ENCODE measurements around the gene RAD21L1. TPM values are rescaled to one million over a fixed set of nuclear protein-coding genes. Genes with fewer than 3 reads are reported as not detected.

Gene RAD21L1
- total RNA-seq, 1 experiment from 2014 or later: not detected

DNA sequence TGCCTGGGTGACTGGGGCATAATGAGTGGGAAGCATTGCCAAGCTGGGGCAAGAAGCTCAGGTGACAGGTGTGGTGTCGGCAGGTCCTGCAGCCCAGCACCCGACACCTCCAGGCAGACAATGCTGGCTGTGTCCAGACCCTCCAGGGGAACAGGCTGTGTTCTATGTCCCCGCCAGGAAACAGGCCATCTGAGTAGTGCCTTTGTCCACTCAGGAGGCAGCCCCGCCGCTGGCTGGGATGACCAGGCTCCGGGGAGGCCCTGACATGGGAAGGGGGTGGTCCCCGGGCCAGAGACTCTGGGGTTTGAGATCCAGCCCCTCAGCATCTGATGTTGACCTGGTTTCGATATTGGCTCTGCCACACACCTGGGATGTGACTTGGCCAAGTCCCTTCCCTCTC lies 68.7 kb downstream of the RAD21L1 start:
- Histone ChIP-seq H3K79me2 (ENCODE audit: low read length) (no peaks in the 10 kb centered on the region), H4K20me1 (ENCODE audit: insufficient read depth, low read depth, low read length) (no peaks in the 10 kb centered on the region), H3K4me1 (ENCODE audit: low read length) (no peaks in the 10 kb centered on the region), H3K27ac (ENCODE audit: low read length) (no peak overlapping the region), H2AFZ (ENCODE audit: low read length) (no peak overlapping the region), H3K9me3 (ENCODE audit: low read length) (no peaks in the 10 kb centered on the region), H3K9me2 (replicated peaks; ENCODE audit: insufficient read depth, low read length) (no peaks in the 10 kb centered on the region), H3K4me2 (ENCODE audit: low read depth, low read length, poor library complexity, severe bottlenecking) (no peak overlapping the region), H3K27me3 (ENCODE audit: low read length) (no peaks in the 10 kb centered on the region), H3K4me3 (ENCODE audit: low read length) (no peak overlapping the region), H3K36me3 (ENCODE audit: insufficient read depth, low read length) (no peaks in the 10 kb centered on the region), H3K9ac (ENCODE audit: low read length) (no peak overlapping the region)
- no peak for DNase-seq

DNA sequence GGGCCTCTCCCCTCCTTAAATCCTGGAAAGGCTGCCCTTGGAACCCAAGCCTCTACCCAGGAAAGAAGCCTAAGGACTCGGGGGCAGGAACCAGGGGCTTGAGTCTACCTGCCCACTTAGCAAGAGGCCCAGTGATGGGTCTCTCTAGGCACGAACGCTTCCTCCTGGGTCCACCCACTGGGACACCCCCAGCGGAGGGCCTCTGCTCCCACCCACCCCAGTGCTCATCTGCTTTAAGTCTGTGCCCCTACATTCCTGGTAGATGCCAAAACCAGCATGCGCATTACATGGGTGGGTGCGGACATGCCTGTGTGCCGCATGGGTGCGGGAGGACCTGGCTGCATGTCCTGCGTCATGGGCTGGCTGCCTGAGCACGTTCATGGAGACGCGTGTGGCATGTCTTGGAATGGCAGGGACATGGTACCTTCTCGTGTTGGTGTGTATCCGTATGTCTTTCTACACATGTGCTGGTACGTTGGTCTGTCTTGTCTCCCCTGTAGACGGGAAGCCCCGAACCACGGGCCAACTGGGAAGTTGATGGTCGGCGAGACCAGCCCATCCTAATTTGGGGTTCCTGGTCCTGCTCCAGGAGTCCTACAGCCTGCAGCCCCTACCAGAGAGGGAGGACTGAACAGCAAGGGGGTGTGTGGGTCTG lies 69.6 kb downstream of the RAD21L1 start:
- no peaks in the 10 kb centered on the region for H4K20me1 ChIP-seq (ENCODE audit: insufficient read depth, low read depth, low read length)

DNA sequence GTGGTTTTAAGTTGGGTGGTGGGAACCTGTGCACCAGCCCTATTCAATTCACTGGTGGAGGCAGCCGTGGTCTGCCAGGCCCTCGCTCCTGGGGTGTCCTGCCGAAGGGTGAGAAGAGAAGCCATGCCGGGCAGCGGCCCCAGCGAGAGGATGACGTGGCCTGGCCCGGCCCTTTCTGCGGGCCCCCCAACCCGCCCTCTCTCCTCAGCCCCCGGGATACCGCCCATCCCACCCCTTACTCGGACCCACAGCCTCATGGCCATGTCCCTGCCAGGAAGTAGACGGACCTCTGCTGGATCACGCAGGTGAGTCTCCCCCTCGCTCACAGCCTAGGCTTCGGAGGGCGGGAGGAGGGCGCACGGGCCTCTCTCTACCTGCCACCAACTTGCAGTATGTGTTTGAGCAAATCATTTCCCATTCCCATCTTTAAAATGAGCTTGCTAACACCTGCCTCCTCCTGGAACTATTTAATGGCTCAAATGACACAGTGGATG lies 70.3 kb downstream of the RAD21L1 start:
- H3K9ac ChIP-seq (ENCODE audit: low read length): no peak overlapping the region
- H3K9me3 ChIP-seq (ENCODE audit: low read length): no peaks in the 10 kb centered on the region
- no peaks in the 10 kb centered on the region for H3K9me2 ChIP-seq (replicated peaks; ENCODE audit: insufficient read depth, low read length)
- no peak overlapping the region for H3K27ac ChIP-seq (ENCODE audit: low read length)
- H3K79me2 ChIP-seq (ENCODE audit: low read length): no peaks in the 10 kb centered on the region
- H2AFZ ChIP-seq (ENCODE audit: low read length): no peak overlapping the region
- H3K4me1 ChIP-seq (ENCODE audit: low read length): no peaks in the 10 kb centered on the region
- no peaks in the 10 kb centered on the region for H3K36me3 ChIP-seq (ENCODE audit: insufficient read depth, low read length)
- no peak overlapping the region for H3K4me2 ChIP-seq (ENCODE audit: low read depth, low read length, poor library complexity, severe bottlenecking)
- H3K27me3 ChIP-seq (ENCODE audit: low read length): no peaks in the 10 kb centered on the region
- H3K4me3 ChIP-seq (ENCODE audit: low read length): no peak overlapping the region
- DNase-seq: no peak
- no peaks in the 10 kb centered on the region for H4K20me1 ChIP-seq (ENCODE audit: insufficient read depth, low read depth, low read length)

More for the DNA sequence above, 69.6 kb downstream of the RAD21L1 start:
- H3K27ac ChIP-seq (ENCODE audit: low read length): no peak overlapping the region
- H3K9me2 ChIP-seq (replicated peaks; ENCODE audit: insufficient read depth, low read length): no peaks in the 10 kb centered on the region
- no peaks in the 10 kb centered on the region for H3K79me2 ChIP-seq (ENCODE audit: low read length)
- no peak overlapping the region for H3K9ac ChIP-seq (ENCODE audit: low read length)
- DNase-seq: no peak
- no peaks in the 10 kb centered on the region for H3K36me3 ChIP-seq (ENCODE audit: insufficient read depth, low read length)
- H3K4me1 ChIP-seq (ENCODE audit: low read length): no peaks in the 10 kb centered on the region
- H3K9me3 ChIP-seq (ENCODE audit: low read length): no peaks in the 10 kb centered on the region
- no peak overlapping the region for H3K4me3 ChIP-seq (ENCODE audit: low read length)
- no peak overlapping the region for H3K4me2 ChIP-seq (ENCODE audit: low read depth, low read length, poor library complexity, severe bottlenecking)
- H3K27me3 ChIP-seq (ENCODE audit: low read length): no peaks in the 10 kb centered on the region
- no peak overlapping the region for H2AFZ ChIP-seq (ENCODE audit: low read length)

DNA sequence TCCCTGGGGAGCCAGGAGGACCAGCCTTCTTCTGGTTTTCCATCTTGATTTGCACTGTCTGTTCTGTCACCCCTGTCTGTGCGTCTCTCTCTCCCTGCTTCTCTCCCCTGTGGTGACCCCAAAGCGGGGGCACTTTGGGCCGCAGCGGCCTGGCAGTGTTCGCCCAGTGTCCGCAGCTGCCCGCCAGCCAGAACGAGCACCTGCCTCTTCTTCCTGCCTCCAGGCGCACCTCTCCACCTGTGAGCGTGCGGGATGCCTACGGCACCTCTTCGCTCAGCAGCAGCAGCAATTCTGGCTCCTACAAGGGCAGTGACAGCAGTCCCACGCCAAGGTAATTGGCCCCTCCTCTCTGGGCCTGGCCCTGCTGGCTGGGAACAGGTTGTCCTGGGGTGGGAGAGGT lies 71.1 kb downstream of the RAD21L1 start:
- H3K9ac ChIP-seq (ENCODE audit: low read length): no peak overlapping the region
- H3K4me3 ChIP-seq (ENCODE audit: low read length): no peak overlapping the region
- no peaks in the 10 kb centered on the region for H4K20me1 ChIP-seq (ENCODE audit: insufficient read depth, low read depth, low read length)
- H3K9me2 ChIP-seq (replicated peaks; ENCODE audit: insufficient read depth, low read length): no peaks in the 10 kb centered on the region
- no peaks in the 10 kb centered on the region for H3K9me3 ChIP-seq (ENCODE audit: low read length)
- no peak overlapping the region for H3K4me2 ChIP-seq (ENCODE audit: low read depth, low read length, poor library complexity, severe bottlenecking)
- no peaks in the 10 kb centered on the region for H3K79me2 ChIP-seq (ENCODE audit: low read length)
- no peaks in the 10 kb centered on the region for H3K4me1 ChIP-seq (ENCODE audit: low read length)
- no peak for DNase-seq
- H3K27me3 ChIP-seq (ENCODE audit: low read length): no peaks in the 10 kb centered on the region
- no peak overlapping the region for H2AFZ ChIP-seq (ENCODE audit: low read length)
- H3K36me3 ChIP-seq (ENCODE audit: insufficient read depth, low read length): no peaks in the 10 kb centered on the region
- no peak overlapping the region for H3K27ac ChIP-seq (ENCODE audit: low read length)

- no peaks in the 10 kb centered on the region for H3K27me3 ChIP-seq (ENCODE audit: low read length)
- no peak overlapping the region for H3K27ac ChIP-seq (ENCODE audit: low read length)
- no peak overlapping the region for H3K4me2 ChIP-seq (ENCODE audit: low read depth, low read length, poor library complexity, severe bottlenecking)
- no peak overlapping the region for H2AFZ ChIP-seq (ENCODE audit: low read length)
- H3K4me3 ChIP-seq (ENCODE audit: low read length): no peak overlapping the region
- no peak for DNase-seq
- H3K79me2 ChIP-seq (ENCODE audit: low read length): no peaks in the 10 kb centered on the region
- no peak overlapping the region for H3K9ac ChIP-seq (ENCODE audit: low read length)
- no peaks in the 10 kb centered on the region for H3K4me1 ChIP-seq (ENCODE audit: low read length)
- no peaks in the 10 kb centered on the region for H3K36me3 ChIP-seq (ENCODE audit: insufficient read depth, low read length)
- H3K9me3 ChIP-seq (ENCODE audit: low read length): no peaks in the 10 kb centered on the region
- no peaks in the 10 kb centered on the region for H4K20me1 ChIP-seq (ENCODE audit: insufficient read depth, low read depth, low read length)
- H3K9me2 ChIP-seq (replicated peaks; ENCODE audit: insufficient read depth, low read length): no peaks in the 10 kb centered on the region
Measured at GRCh38 chr20:1297486-1297885, 71.6 kb downstream of the RAD21L1 start.

- Histone ChIP-seq H3K4me3 (ENCODE audit: low read length) (no peak overlapping the region), H3K4me2 (ENCODE audit: low read depth, low read length, poor library complexity, severe bottlenecking) (no peak overlapping the region), H2AFZ (ENCODE audit: low read length) (no peak overlapping the region), H3K4me1 (ENCODE audit: low read length) (no peaks in the 10 kb centered on the region), H3K9me2 (replicated peaks; ENCODE audit: insufficient read depth, low read length) (no peaks in the 10 kb centered on the region), H3K79me2 (ENCODE audit: low read length) (no peaks in the 10 kb centered on the region), H3K9me3 (ENCODE audit: low read length) (no peaks in the 10 kb centered on the region), H3K9ac (ENCODE audit: low read length) (no peak overlapping the region), H3K27me3 (ENCODE audit: low read length) (no peaks in the 10 kb centered on the region), H3K36me3 (ENCODE audit: insufficient read depth, low read length) (no peaks in the 10 kb centered on the region), H4K20me1 (ENCODE audit: insufficient read depth, low read depth, low read length) (no peaks in the 10 kb centered on the region), H3K27ac (ENCODE audit: low read length) (no peak overlapping the region)
- DNase-seq: no peak
Measured at GRCh38 chr20:1298166-1298565, 72.3 kb downstream of the RAD21L1 start.

DNA sequence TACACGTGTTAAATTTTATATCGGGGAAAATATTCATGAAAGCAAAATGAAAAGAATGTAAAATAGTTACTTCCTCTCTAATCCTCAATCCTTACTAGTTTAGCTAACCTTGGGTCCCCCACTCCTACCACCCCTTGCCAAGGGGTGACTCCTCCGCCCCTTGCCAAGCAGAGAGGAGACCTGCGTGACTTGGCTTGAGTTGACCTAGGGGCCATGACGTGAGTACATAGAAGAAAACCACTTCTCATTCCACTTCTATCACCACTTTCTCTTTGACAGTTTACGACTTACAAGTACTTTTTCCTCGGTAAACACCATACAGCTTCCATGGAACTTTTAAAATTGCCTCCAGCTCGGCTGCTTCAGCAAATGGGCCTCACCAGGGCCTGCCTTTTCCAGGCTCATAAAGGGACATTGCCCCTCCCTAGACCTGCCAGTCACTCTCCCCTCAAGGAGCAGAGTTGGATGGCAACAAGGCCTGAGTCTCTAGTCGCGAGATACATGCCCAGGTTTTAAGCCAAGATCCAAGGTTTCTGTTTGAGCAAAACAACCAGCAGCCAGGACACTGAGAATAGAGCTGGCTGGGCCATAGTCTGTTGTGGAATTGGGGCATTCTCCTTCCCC lies 73.2 kb downstream of the RAD21L1 start:
- Histone ChIP-seq H3K4me2 (ENCODE audit: low read depth, low read length, poor library complexity, severe bottlenecking) (no peak overlapping the region), H3K27ac (ENCODE audit: low read length) (no peak overlapping the region), H3K36me3 (ENCODE audit: insufficient read depth, low read length) (no peaks in the 10 kb centered on the region), H3K79me2 (ENCODE audit: low read length) (no peaks in the 10 kb centered on the region), H3K27me3 (ENCODE audit: low read length) (no peaks in the 10 kb centered on the region), H3K9me2 (replicated peaks; ENCODE audit: insufficient read depth, low read length) (no peaks in the 10 kb centered on the region), H3K9ac (ENCODE audit: low read length) (no peak overlapping the region), H3K4me1 (ENCODE audit: low read length) (no peaks in the 10 kb centered on the region), H3K9me3 (ENCODE audit: low read length) (no peaks in the 10 kb centered on the region), H3K4me3 (ENCODE audit: low read length) (no peak overlapping the region), H4K20me1 (ENCODE audit: insufficient read depth, low read depth, low read length) (no peaks in the 10 kb centered on the region), H2AFZ (ENCODE audit: low read length) (no peak overlapping the region)
- DNase-seq: no peak

- H3K4me3 ChIP-seq (ENCODE audit: low read length): no peak overlapping the region
- H3K9me3 ChIP-seq (ENCODE audit: low read length): no peaks in the 10 kb centered on the region
- no peaks in the 10 kb centered on the region for H3K27me3 ChIP-seq (ENCODE audit: low read length)
- H3K36me3 ChIP-seq (ENCODE audit: insufficient read depth, low read length): no peaks in the 10 kb centered on the region
- DNase-seq: no peak
- H3K9ac ChIP-seq (ENCODE audit: low read length): no peak overlapping the region
- no peak overlapping the region for H2AFZ ChIP-seq (ENCODE audit: low read length)
- H3K9me2 ChIP-seq (replicated peaks; ENCODE audit: insufficient read depth, low read length): no peaks in the 10 kb centered on the region
- H3K4me2 ChIP-seq (ENCODE audit: low read depth, low read length, poor library complexity, severe bottlenecking): no peak overlapping the region
- no peaks in the 10 kb centered on the region for H3K4me1 ChIP-seq (ENCODE audit: low read length)
- no peak overlapping the region for H3K27ac ChIP-seq (ENCODE audit: low read length)
- no peaks in the 10 kb centered on the region for H4K20me1 ChIP-seq (ENCODE audit: insufficient read depth, low read depth, low read length)
- H3K79me2 ChIP-seq (ENCODE audit: low read length): no peaks in the 10 kb centered on the region
Measured at GRCh38 chr20:1299522-1299921, 73.7 kb downstream of the RAD21L1 start.
